GM18867 (cell line): ENCODE measurements around the gene CCDC192.
"Not testable (repeated sequence)": the region's sequence is repeated elsewhere in the genome, so short reads cannot be mapped to it uniquely, and the experiment has no call there.

Experiments
- ATAC-seq: cut with Tn5 transposase; IDR thresholded peaks from one replicate; pipeline ENCODE4 v1.9.1; 2021; ENCODE audit warnings: mild to moderate bottlenecking, moderate library complexity; ENCODE audit not compliant: unreplicated experiment

CCDC192 gene

GRCh38 chr5:127702926-127703561 is at the start of gene CCDC192:
CCDC192 (plus strand) TSS chr5:127703391; CDS start chr5:127703446, 55 bp downstream.
- no peak for ATAC-seq

GRCh38 chr5:127656825-127657224 is 46.4 kb upstream of the CCDC192 start:
- no peak for ATAC-seq

- no peak for ATAC-seq
These were observed 43.0 kb upstream of the CCDC192 start for GRCh38 chr5:127660047-127660733.

- ATAC-seq = no peak
These were observed 39.1 kb upstream of the CCDC192 start for GRCh38 chr5:127664093-127664492.

GRCh38 chr5:127665641-127666040 is 37.5 kb upstream of the CCDC192 start:
- ATAC-seq = no peak

GRCh38 chr5:127666043-127666716 is 37.0 kb upstream of the CCDC192 start:
- ATAC-seq = no peak

GRCh38 chr5:127667926-127668325 is 35.3 kb upstream of the CCDC192 start:
- no peak for ATAC-seq

- no peak for ATAC-seq
These were observed 32.0 kb upstream of the CCDC192 start for GRCh38 chr5:127671218-127671617.

- ATAC-seq = no peak
These were observed 29.9 kb upstream of the CCDC192 start for GRCh38 chr5:127673117-127673800.

GRCh38 chr5:127676951-127677350 is 26.2 kb upstream of the CCDC192 start:
- ATAC-seq = not testable (repeated sequence)

GRCh38 chr5:127679691-127680330 is 23.4 kb upstream of the CCDC192 start:
- ATAC-seq = not testable (repeated sequence)

GRCh38 chr5:127680595-127680994 is 22.6 kb upstream of the CCDC192 start:
- no peak for ATAC-seq

GRCh38 chr5:127683008-127683407 is 20.2 kb upstream of the CCDC192 start:
- no peak for ATAC-seq

- ATAC-seq = no peak
These were observed 18.3 kb upstream of the CCDC192 start for GRCh38 chr5:127684726-127685467.

- no peak for ATAC-seq
These were observed 17.5 kb upstream of the CCDC192 start for GRCh38 chr5:127685662-127686061.

GRCh38 chr5:127686424-127686823 is 16.8 kb upstream of the CCDC192 start:
- no peak for ATAC-seq

- ATAC-seq = no peak
These were observed 8.5 kb upstream of the CCDC192 start for GRCh38 chr5:127694518-127695171.

GRCh38 chr5:127695346-127695745 is 7.8 kb upstream of the CCDC192 start:
- ATAC-seq = no peak

- no peak for ATAC-seq
These were observed 6.5 kb upstream of the CCDC192 start for GRCh38 chr5:127696683-127697082.
